Measurements from ENCODE around the gene HMCN2. TPM values are rescaled to one million over a fixed set of nuclear protein-coding genes. Genes with fewer than 3 reads are reported as not detected.

The HMCN2 gene, protein sequence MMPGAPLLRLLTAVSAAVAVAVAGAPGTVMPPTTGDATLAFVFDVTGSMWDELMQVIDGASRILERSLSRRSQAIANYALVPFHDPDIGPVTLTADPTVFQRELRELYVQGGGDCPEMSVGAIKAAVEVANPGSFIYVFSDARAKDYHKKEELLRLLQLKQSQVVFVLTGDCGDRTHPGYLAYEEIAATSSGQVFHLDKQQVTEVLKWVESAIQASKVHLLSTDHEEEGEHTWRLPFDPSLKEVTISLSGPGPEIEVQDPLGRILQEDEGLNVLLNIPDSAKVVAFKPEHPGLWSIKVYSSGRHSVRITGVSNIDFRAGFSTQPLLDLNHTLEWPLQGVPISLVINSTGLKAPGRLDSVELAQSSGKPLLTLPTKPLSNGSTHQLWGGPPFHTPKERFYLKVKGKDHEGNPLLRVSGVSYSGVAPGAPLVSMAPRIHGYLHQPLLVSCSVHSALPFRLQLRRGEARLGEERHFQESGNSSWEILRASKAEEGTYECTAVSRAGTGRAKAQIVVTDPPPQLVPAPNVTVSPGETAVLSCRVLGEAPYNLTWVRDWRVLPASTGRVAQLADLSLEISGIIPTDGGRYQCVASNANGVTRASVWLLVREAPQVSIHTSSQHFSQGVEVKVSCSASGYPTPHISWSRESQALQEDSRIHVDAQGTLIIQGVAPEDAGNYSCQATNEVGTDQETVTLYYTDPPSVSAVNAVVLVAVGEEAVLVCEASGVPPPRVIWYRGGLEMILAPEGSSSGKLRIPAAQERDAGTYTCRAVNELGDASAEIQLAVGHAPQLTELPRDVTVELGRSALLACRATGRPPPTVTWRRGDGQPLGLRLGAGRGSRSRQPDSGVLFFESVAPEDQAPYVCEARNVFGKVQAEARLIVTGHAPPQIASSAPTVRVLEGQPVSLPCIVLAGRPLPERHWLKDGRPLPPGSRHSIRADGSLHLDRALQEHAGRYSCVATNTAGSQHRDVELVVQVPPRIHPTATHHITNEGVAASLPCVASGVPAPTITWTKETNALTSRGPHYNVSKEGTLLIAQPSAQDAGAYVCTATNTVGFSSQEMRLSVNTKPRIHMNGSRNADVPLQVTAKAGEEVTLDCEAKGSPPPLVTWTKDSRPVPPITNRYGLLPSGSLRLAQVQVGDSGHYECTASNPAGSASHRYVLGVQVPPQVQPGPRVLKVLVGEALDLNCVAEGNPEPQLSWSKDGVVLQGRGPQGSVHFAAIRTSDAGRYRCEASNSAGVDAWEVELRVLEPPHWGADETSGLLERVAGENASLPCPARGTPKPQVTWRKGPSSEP (N-terminal part only)
- total RNA-seq = 0.05 and 0.30 TPM in 2 replicates

DNA sequence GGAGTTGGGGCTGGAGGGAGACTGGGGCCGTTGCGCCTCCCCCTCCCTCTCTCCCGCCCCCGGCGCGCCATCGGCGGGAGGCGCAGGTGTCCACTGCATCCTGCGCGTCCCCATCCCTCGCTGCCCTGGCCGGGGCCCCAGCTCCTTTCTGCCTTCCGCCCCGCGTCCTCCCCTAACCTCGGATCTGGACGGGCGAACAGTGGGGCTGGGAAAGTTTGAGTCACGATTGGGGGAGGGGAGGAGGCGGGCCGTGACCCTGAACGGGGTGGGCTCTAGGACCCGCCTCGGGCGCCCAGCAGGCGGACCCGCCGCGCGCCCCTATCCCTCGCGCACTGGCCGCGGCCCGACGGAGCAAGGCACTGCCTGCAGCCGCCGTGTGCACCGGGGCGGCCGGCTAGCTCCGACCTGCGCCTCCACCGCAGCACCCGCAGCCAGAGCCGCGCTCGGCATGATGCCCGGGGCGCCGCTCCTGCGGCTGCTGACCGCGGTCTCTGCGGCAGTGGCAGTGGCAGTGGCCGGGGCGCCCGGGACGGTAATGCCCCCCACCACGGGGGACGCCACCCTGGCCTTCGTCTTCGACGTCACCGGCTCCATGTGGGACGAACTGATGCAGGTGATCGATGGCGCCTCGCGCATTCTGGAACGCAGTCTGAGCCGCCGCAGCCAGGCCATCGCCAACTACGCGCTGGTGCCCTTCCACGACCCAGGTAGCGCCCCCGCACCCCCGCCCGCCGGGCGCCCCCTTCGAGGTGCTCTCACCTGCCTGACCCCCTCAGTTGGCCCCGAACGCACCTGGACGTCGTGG, at the start of gene HMCN2:
Gene HMCN2, plus strand, starts transcription at position 330 of the 805 bp plus-strand sequence. Its CDS starts 119 bp downstream, at position 449.

DNA sequence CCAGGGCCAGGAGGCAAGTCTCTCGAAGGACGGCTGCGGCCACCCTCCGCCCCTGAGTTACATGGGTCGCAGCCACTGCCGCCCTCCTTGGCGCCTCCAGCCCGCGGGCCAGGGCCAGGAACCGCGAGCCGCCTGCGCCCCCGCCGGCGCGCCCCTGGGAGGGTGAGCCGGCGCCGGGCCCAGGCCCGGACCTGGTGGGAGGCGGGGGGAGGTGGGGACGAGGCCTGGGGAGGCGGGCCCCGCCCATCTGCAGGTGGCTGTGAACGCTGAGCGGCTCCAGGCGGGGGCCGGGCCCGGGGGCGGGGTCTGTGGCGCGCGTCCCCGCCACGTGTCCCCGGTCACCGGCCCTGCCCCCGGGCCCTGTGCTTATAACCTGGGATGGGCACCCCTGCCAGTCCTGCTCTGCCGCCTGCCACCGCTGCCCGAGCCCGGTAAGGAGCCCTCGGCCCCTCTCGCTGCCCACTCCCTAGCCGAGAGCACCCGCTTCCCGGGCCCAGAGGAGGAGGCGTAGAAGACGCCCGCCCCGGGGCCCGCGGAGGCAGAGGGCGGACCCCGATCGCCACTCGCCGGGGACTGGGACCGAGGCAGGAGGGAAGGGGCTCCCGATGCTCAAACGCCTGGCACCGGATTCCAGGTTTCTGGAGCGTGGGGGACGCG, 179.1 kb downstream of the HMCN2 start, which contains the start of gene ASS1:
Gene ASS1, plus strand, starts transcription at position 397 of the 657 bp plus-strand sequence. CDS start 7,268 bp downstream, outside the sequence.

Other genes with a start within 250 kb of the HMCN2 start
- gene FNBP1, start 222.6 kb upstream of the HMCN2 start, total RNA-seq = 29.1 and 41.1 TPM in 2 replicates
- 40.4 and 55.7 TPM in 2 replicates for gene GPR107, start 211.9 kb upstream of the HMCN2 start, total RNA-seq
- 79.9 and 127 TPM in 2 replicates for gene NCS1, start 93.4 kb upstream of the HMCN2 start, total RNA-seq
- 111 and 265 TPM in 2 replicates for gene ASS1, start 179.2 kb downstream of the HMCN2 start, total RNA-seq

Data from smooth muscle cell of the umbilical artery (primary cell).